Embryonic facial prominence (tissue), 1 donor: ENCODE data around the gene KLHL6.
"Not testable (repeated sequence)": the region's sequence is repeated elsewhere in the genome, so short reads cannot be mapped to it uniquely, and the experiment has no call there.

Experiments used
- DNase-seq: peaks from one replicate; pipeline ENCODE4 v3.0.0-alpha.2; 2016; ENCODE audit errors: extremely low spot score

The KLHL6 gene

GRCh38 chr3:183487016-183487415 is 68.5 kb downstream of the KLHL6 start:
- DNase-seq, result no peak

DNA sequence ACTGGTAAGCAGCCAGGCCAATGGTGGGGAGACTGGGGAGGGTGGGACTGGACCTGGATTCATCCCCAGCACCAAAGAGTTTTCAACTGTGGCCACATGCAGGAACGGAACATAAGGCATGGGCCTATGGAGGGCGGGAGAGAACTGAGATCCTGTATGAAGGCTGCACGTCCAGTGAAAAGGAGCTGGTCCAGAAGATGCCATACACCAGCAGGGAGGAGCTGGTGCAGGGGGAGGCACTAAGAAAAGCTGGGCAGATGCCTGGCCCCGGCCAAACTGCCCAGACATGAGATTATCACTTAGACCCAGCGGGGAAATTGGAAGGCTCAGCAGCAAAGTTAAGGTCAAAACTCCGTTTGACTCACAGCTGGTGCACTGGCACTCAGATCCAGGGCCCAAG is 69.0 kb downstream of the KLHL6 start:
- DNase-seq, result no peak

DNA sequence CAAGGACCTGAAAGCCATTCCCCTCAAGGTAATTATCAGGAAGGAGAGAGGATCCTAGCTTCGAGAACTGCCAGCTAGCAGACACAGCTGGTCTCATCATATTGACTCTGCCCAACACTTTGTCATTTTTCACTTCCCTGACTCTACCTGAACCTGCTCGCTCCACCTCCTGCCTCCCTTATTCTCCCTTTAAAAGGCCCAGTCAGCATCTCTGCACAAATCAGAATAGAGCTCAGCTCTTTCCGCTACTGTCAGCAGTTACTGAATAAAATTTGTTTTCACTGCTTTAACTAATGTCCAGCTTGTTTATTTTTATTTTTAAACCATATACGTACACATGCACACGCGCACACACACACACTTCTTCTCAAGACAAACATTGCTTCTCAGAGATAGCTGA is 69.9 kb downstream of the KLHL6 start:
- no peak for DNase-seq

GRCh38 chr3:183485093-183485492 is 70.4 kb downstream of the KLHL6 start:
- DNase-seq, result no peak

GRCh38 chr3:183484431-183485075 is 71.0 kb downstream of the KLHL6 start:
- no peak for DNase-seq

GRCh38 chr3:183481582-183481981 is 73.9 kb downstream of the KLHL6 start:
- no peak for DNase-seq

GRCh38 chr3:183478501-183478900 is 77.0 kb downstream of the KLHL6 start:
- no peak for DNase-seq

DNA sequence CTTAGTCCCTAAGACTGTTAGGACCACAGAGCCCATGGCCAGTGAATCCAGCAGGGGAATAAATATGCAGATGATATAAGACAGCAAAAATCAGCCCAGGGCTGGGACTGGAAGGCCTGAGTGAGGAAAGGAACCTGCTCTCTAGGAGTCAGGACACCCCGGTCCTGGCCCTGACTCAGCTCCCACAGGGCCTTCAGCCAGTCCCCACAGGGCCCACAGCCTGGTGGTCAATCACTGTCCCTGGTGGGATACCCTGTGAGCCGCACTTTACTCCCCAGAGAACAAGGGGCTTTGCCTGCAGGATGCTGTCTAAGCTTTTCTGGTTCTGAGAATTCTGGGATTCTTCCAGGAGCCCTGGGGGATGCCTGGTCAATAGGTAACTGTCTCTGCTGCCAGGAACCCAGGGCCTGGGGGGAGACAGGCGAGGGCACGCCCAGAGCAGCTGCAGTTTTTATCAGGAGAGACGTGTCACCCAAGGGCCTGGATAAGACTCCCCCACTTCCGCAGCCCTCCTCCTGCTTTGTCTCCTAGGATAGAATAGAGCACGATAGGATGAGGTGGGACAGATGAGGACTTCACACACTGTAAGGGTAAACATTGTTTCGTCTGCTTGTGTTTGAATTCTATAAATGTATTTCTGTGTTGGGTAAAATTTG is 77.6 kb downstream of the KLHL6 start:
- no peak for DNase-seq

GRCh38 chr3:183475764-183476162 is 79.7 kb downstream of the KLHL6 start:
- not testable (repeated sequence) for DNase-seq

DNA sequence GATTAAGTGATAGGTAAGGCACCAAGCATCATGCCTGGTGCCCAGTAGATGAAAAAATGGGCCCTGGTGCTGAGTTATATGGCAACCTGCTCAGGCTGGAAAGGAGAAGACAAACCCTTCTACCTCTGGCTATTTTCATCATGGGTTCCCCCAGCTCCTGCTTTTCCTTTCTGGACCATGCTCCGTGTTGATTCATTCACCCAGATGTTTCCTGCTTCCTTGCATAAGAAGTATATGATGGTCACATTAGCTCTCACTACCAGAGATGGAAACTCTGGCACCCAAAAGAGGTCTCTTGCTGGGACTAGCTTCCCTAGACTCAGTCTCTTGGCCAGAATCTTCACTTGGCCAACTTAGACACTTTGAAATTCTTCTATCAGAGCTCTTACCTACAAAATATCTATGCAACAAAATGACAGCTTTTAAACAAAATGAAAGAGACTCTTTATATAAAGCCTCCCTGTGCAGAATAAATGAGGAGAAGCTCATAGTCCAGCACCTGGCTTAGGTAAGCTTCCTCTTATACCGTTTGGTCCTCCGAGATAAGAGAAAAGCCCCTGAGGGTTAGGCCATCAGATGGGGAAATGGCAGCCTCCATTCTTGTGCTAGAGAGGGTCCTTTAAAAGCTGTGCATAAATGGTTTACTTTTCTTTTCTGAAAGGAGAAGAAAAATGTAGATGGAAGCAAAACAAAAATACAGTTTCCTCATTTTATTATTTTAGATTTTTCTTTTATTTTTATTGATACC is 80.3 kb downstream of the KLHL6 start:
- no peak for DNase-seq

DNA sequence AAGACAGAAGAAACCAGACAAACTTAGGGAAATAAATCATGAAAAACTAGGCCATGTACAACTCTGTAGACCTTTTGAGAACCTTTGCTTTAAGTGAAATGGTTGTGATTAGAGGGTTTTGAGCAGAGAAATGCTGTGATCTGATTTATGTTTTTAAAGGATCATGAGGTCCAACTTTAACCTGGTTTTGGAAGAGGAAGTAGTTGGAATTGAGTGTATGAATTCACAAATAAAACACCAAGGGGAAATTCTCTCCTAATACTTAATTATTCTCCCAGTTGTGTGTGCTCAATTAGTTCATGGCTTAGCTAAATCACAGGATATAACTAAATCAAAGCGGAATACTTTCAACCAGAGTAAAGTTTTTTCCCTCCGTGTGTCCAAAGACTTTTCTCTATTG is 81.5 kb downstream of the KLHL6 start:
- DNase-seq, result no peak

GRCh38 chr3:183472155-183472554 is 83.4 kb downstream of the KLHL6 start:
- DNase-seq, result no peak

- no peak for DNase-seq
These were observed 87.1 kb downstream of the KLHL6 start for GRCh38 chr3:183468424-183468823.

DNA sequence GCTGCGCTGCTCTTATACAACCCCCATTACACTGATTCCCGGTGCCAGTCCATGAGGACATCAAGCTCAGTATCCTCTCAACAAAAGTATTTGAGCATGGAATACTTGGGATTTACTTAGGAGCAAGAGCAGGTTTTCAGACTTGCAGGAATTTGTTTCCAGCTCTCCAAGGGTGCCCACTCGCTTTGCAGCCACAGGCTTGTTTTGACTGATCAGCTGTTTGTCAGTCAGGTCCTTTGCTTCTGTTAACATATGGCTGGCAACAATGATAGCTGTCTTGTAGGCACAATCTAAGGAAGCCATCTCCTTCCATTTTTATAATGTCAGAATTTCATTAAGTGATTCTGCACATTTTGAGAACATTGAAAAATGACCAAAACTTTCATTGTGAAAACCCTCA is 88.9 kb downstream of the KLHL6 start:
- DNase-seq, result no peak

- DNase-seq, result not testable (repeated sequence)
These were observed 89.8 kb downstream of the KLHL6 start for GRCh38 chr3:183465710-183466109.

DNA sequence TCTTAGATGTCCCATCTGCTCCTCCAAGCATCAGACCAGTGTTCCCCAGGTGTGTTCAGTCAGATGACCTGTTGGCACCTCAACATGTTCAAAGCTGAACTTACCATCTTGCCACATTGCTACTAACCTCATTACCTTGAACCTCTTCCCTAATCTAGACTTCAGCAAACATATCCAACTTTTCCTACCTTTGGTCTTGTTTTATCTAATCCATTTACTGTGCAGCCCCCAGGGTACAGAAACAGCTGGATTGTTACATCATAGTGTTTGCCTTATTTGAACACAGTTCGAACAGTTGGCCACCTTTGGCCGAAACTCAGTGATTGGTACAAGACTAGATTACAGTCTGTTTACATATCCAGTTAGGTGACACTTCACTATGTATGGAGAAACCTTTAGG is 91.0 kb downstream of the KLHL6 start:
- no peak for DNase-seq

- no peak for DNase-seq
These were observed 95.1 kb downstream of the KLHL6 start for GRCh38 chr3:183460081-183461055.

DNA sequence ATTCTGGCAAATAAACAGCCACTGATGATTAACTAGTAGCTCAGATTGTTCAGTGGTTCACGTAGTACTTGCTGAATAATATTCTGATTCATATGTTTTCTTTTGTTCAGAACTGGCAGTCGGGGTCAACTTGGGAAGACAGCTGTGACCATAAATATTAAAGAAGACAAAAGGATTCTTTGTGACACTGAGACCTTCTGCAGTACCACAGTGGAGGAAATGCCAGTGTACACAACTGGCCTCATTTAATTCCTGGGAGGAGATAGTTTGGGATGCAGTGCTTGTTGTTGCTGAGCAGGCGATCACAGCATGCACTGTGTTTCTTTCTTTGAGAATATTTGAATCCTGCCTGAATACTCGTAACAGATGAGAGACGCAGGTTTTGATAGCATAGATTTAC is 100.4 kb downstream of the KLHL6 start:
- no peak for DNase-seq

GRCh38 chr3:183454064-183454463 is 101.4 kb downstream of the KLHL6 start:
- no peak for DNase-seq

DNA sequence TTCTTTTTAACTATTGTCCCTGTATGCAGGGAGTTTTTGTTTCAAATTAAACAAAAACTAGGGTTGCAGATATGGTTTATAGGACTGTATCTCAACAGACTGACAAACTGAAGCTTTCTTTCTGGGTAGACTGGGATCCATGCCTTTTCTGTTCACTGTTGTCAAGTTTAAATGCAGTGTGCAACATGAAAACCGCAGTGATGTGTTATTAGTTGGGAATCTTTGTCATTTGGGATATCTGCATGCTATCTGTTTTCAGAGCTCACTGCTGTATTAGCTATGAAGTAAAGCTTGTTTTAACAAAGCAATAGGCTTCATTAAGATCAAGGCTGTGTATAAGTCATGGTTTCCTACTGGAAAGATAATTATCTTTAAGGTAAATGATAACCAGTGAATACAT is 105.7 kb downstream of the KLHL6 start:
- DNase-seq, result no peak

DNA sequence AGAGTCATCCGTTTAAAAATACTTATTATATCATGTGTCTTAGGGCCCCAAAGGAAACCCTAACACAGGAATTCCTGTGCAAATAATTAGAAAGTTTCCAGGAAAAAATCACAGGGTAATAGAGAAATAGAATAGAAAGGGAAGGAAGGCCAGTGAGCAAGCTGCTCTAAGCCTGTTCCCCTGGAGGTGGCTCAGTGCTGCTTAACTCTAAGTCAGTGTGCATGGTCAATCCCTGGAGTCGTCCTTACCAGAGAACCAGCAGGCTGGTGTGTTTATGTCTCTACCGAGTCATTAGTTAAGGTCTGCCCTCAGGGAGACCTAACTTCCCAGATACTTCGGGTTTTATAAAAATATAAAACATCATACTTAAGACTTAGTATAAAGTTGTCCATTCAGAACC is 106.1 kb downstream of the KLHL6 start:
- no peak for DNase-seq
